DOHH2 (cell line): ENCODE measurements around the gene ARHGAP6.

Experiments used
- H3F3A ChIP-seq: fragments of 200-600 bp; sonication (generic), shearing (Covaris generic); 2 replicates; pipeline ENCODE4 v1.6.0; 2016; ENCODE audit warnings: antibody characterized with exemption, mild to moderate bottlenecking; ENCODE audit not compliant: control insufficient read depth, insufficient read depth
- H3K27ac ChIP-seq: fragments of 200-600 bp; sonication (generic); 2 replicates; pipeline ENCODE4 v1.5.1; 2014; ENCODE audit warnings: low read depth, mild to moderate bottlenecking, low read length, moderate library complexity
- H3K27me3 ChIP-seq: fragments of 200-600 bp; sonication (generic); 2 replicates; pipeline ENCODE4 v1.6.1; 2014; ENCODE audit warnings: mild to moderate bottlenecking, low read length, mixed read lengths; ENCODE audit not compliant: control insufficient read depth
- H3K36me3 ChIP-seq: fragments of 200-600 bp; sonication (generic); 2 replicates; pipeline ENCODE4 v1.6.1; 2014; ENCODE audit warnings: mild to moderate bottlenecking, low read length, moderate library complexity, mixed read lengths; ENCODE audit not compliant: control insufficient read depth
- H3K4me1 ChIP-seq: fragments of 200-600 bp; sonication (generic); 2 replicates; pipeline ENCODE4 v1.6.1; 2014; ENCODE audit warnings: mild to moderate bottlenecking, low read length, mixed read lengths; ENCODE audit not compliant: control insufficient read depth
- H3K4me2 ChIP-seq: fragments of 200-600 bp; sonication (generic); 2 replicates; pipeline ENCODE4 v1.6.0; 2014; ENCODE audit warnings: mild to moderate bottlenecking, low read length, moderate library complexity
- H3K4me3 ChIP-seq: fragments of 200-600 bp; sonication (generic); 2 replicates; pipeline ENCODE4 v1.5.1; 2014; ENCODE audit warnings: mild to moderate bottlenecking, low read length, mixed read lengths
- H3K79me2 ChIP-seq: fragments of 200-600 bp; sonication (generic); 2 replicates; pipeline ENCODE4 v1.6.1; 2014; ENCODE audit warnings: mild to moderate bottlenecking, low read length, mixed read lengths; ENCODE audit not compliant: control insufficient read depth
- H3K9me2 ChIP-seq: fragments of 200-600 bp; sonication (generic); replicated peaks from 2 replicates; pipeline ENCODE4 v1.6.1; 2014; ENCODE audit warnings: mild to moderate bottlenecking, low read length, mixed read lengths; ENCODE audit not compliant: control insufficient read depth
- H3K9me3 ChIP-seq: fragments of 200-600 bp; sonication (generic); 2 replicates; pipeline ENCODE4 v1.6.1; 2014; ENCODE audit warnings: antibody characterized with exemption, low read length, mixed read lengths; ENCODE audit not compliant: control insufficient read depth, insufficient read depth
- H4K20me1 ChIP-seq: fragments of 200-600 bp; sonication (generic); 2 replicates; pipeline ENCODE4 v1.6.0; 2014; ENCODE audit warnings: low read depth, mild to moderate bottlenecking, antibody characterized with exemption, low read length, moderate library complexity; ENCODE audit not compliant: control insufficient read depth, insufficient read depth
- CTCF ChIP-seq: fragments of 200-600 bp; sonication (generic); IDR thresholded peaks from one replicate; pipeline ENCODE4 v1.5.1; 2014; ENCODE audit warnings: antibody characterized with exemption, mild to moderate bottlenecking, low read depth, low read length; ENCODE audit not compliant: poor library complexity, severe bottlenecking
- EZH2phosphoT487 ChIP-seq: fragments of 200-600 bp; sonication (generic); IDR thresholded peaks from 2 replicates; pipeline ENCODE4 v1.6.1; 2017; ENCODE audit warnings: borderline replicate concordance, mild to moderate bottlenecking, antibody characterized with exemption, low read length, moderate library complexity, mixed read lengths

The ARHGAP6 gene

GRCh38 chrX:11143931-11144678, 521.6 kb downstream of the ARHGAP6 start:
- H3K4me2 ChIP-seq: no peak overlapping the region
- no peaks in the 10 kb centered on the region for H3K36me3 ChIP-seq
- H3K9me3 ChIP-seq: no peaks in the 10 kb centered on the region
- H3F3A ChIP-seq: no peaks in the 10 kb centered on the region
- no peaks in the 10 kb centered on the region for H4K20me1 ChIP-seq
- no peak overlapping the region for H3K4me3 ChIP-seq
- no peaks in the 10 kb centered on the region for H3K79me2 ChIP-seq
- no peak overlapping the region for H3K27ac ChIP-seq
- no peak for TF ChIP-seq EZH2phosphoT487
- peak; percentile 62 for TF ChIP-seq CTCF
- H3K4me1 ChIP-seq: no peaks in the 10 kb centered on the region
- no peaks in the 10 kb centered on the region for H3K27me3 ChIP-seq
- no peaks in the 10 kb centered on the region for H3K9me2 ChIP-seq

GRCh38 chrX:11138498-11139390, 527.0 kb downstream of the ARHGAP6 start:
- no peaks in the 10 kb centered on the region for H3K27me3 ChIP-seq

GRCh38 chrX:11137543-11138139, 528.1 kb downstream of the ARHGAP6 start:
- H3K36me3 ChIP-seq: no peaks in the 10 kb centered on the region
- no peak overlapping the region for H3K27ac ChIP-seq
- no peak overlapping the region for H3K4me2 ChIP-seq
- H3K79me2 ChIP-seq: no peaks in the 10 kb centered on the region
- H3K9me3 ChIP-seq: no peaks in the 10 kb centered on the region
- TF ChIP-seq CTCF: peak; percentile 35
- TF ChIP-seq EZH2phosphoT487: no peak
- H4K20me1 ChIP-seq: no peaks in the 10 kb centered on the region
- no peaks in the 10 kb centered on the region for H3K27me3 ChIP-seq
- no peaks in the 10 kb centered on the region for H3K4me1 ChIP-seq
- H3K9me2 ChIP-seq: no peaks in the 10 kb centered on the region
- H3K4me3 ChIP-seq: no peak overlapping the region
- H3F3A ChIP-seq: no peaks in the 10 kb centered on the region

More at GRCh38 chrX:11138498-11139390, 527.0 kb downstream of the ARHGAP6 start:
- Histone ChIP-seq H3K4me1 (no peaks in the 10 kb centered on the region), H3K9me2 (no peaks in the 10 kb centered on the region), H3K9me3 (no peaks in the 10 kb centered on the region), H3K27ac (no peak overlapping the region), H3K4me2 (no peak overlapping the region), H3K4me3 (no peak overlapping the region), H4K20me1 (no peaks in the 10 kb centered on the region), H3K36me3 (no peaks in the 10 kb centered on the region), H3F3A (no peaks in the 10 kb centered on the region), H3K79me2 (no peaks in the 10 kb centered on the region)
- TF ChIP-seq CTCF: no peak
- no peak for TF ChIP-seq EZH2phosphoT487
